NCI-H2029 (cell line): ENCODE measurements around the gene RGS6.

Experiments
- DNase-seq: peaks from one replicate; lab custom pipeline; 2025; lab: John Stamatoyannopoulos, UW

RGS6 gene

DNA sequence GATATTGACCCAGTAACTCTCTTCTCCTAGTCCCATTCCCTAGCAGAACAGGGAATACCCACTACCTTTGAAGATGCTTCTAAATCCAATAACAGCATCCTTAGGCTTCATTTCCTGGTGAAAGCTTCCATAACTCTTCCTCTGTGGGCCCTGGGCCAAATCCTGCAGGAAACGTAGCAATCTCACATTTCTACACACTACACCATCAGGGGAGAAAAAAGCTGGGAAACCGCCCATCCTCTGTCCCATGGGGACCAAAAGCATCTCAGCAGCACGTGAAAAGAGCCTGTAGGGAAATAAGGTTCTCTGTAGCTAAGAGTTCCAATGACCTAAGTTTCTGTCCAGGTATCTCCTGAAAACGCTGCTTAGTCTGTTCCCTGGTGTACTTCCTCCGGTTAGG, 621.4 kb downstream of the RGS6 start:
- DNase-seq, result no peak

DNA sequence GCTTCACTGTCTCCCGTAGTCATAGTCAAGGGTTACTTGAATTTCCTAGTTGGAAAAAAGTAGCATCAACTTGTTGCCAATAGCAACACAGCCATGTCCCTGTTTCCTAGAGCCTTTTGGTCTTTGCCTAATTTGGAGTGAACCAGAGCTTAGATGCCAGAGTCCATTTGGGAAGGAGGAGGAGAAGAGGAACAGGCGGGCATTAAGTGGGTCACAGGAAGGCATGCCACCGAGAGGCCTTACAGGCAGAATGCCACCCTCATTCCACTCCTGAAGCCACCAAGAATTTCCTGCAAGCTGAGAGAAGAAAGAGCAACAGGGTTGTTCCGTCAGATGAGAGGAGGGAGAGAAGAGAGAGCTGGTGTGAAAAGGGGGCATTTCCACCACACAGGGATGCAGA, 622.2 kb downstream of the RGS6 start:
- no peak for DNase-seq

DNA sequence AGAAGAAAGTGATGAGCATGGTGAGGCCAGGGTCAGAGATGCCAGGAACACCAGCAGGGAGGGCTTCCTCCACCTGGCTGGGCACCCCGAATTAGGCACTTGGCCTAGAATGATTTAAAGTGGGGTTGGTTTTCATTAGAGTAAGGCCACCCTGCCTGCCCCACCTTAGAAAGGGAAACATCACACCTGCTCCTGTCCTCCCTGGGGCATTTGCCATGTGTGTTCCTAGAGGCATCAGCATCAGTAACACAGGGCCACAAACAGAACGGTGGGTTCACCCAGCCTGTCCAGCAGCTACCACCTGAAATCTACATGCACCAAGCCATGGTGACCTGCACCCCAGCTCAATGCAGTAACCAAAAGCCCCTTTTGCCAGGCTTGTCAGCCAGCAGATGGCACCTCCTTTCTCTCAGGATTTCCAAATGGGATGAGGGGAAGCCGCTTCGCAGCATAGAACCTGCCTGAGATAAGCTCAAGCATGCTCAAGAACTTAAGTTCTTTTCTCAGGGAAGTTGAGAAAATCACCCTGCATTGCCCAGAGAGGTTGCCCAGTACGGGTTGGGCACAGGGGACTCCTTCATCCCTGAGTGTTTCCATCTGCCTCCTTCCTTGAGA, 622.9 kb downstream of the RGS6 start:
- no peak for DNase-seq

DNA sequence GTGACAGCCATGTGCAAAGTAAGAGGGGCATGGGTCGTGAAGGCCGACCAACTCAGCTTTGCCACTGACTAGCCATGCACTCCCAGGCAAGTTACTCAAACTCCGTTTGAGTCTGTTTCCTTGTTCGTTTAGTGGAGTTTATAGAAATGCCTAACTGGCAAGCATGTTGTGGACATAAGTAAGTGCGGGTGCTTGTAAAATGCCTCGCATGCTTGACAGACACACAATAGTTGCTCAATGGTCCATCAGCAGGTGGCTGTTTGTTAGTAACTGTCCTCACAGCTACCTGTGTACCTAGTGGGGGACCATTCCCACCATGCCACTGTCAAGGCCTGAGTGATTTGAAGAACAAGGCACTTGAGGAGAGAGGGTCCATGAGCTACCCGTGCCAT, 623.4 kb downstream of the RGS6 start:
- no peak for DNase-seq

DNA sequence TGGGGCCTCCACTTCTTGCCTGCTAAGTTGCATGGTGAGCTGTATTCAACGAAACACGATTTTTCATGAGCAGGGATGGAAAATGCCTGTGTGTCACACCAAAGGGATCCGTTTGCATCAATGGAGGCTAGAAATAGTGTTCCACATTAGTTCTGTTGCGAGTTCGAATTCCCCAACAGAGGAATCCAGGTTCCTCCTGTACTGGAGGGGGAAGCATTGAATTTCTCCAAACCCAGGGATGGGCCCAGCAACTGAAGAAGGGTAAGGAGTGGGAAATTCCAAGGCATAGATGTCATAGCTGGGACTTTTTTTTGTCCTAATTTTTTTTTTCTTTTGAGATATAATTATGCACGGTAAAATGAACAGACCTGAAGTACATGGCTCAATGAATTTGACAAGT, 625.4 kb downstream of the RGS6 start:
- DNase-seq, result no peak

DNA sequence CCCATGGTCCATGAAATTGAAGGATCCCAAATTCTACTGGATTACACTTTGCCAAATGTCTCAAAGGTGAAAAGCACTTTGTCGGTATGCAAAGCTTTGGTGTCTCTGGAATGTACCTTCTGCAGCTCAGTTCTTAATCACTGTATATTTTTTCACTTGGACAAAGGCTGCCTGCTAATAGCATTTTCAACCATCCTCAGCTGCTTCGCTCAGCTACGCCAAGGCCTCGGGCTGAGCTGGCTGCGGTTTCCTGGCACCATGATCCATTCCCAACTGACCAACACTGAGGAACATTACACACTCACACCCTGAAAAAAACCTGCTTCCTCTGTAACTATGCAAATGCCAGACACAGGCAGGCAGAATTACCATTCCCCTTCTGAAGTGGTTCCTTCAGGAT, 626.5 kb downstream of the RGS6 start:
- no peak for DNase-seq

DNA sequence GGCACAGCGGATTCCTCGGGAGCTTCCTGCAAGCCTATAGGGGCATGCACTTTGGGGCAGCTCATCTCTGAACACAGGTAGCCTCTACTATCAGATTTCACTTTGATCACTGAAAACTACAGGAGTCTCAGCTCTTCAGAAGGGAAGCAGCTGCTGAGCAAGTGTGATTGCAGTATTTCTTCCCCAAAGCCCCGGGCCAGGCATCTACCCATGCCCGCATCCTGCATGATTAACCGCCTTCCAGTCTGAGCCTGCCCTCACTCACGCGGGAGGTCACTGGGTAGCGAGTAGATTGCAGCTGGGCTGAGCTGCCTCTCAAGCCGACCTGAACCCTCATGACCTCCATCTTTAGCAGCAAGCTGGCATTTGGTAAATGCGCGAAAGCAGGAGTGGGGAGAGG, 627.0 kb downstream of the RGS6 start:
- no peak for DNase-seq

DNA sequence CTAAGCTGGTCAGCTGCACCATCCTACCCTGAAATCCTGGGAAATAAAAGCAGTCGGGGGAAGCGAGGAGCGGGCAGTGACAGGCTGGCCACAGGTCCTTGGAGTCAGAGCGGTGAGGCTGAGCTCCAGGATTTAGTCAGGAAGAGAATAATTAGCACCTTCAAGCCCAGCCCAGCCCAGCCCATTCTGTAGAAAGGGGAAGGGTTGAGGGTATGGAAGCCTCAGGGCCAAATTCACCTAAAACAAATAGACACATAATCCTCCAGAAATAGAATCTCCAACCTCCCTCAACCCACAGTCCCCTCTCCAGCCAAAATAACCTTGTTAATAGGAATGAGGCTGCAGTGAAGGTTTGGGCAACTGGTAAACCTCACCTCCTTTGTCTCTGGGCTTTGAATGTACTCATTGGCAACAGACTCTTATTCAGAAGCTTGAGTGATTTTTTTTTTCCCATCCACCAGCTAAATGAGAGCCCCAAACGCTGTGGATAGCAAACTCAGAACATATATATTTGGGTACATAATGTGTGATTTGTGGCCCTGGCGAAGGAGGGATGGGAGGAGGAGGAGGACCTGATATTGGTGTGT, 627.5 kb downstream of the RGS6 start:
- DNase-seq, result no peak

DNA sequence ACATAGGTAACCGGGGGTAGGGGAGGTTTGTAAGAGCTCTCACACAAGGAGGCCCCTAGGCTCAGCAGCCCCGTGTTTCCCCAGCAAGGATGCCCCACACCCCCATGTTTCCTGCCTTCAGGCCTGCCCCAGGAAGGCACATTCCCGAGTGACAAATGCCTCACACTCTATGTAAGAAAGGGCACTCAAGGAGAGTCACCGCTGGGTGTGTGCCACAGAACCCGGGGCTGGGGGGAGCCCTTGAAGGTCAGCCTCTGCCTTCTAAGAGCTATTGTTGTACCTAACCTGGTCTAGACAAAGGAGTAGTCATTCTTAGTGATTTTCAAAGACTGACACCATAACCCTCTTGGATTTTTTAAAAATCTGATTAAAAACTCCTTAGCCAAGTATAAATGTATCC, 628.1 kb downstream of the RGS6 start:
- no peak for DNase-seq

DNA sequence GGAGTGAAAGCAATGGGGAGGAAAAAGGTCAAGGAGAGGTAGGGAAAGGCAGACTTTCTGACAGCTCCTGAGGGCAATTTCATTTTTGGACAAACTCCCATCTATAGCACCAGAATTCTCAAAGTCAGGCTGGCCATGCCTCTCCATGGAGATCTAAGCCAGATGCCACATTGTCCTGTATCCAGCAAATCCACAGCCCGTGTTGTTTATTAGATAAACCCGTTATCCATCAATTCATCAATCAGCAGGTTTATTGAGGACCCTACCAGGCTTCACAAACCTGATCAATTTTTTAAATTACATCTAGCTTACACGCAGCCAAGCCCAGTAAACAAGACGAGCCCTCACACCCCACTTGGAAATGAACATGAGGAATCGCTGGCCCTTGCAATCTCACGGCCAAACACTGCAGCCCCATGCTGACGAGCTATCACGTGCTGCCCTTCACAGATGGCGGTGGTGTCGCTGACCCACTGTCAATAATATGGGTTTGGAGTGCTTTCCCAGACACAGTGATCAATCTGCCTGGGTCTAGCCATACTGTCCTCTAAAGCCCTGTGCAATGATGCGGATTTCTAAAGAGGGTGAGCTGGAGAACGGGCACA, 628.8 kb downstream of the RGS6 start:
- no peak for DNase-seq

DNA sequence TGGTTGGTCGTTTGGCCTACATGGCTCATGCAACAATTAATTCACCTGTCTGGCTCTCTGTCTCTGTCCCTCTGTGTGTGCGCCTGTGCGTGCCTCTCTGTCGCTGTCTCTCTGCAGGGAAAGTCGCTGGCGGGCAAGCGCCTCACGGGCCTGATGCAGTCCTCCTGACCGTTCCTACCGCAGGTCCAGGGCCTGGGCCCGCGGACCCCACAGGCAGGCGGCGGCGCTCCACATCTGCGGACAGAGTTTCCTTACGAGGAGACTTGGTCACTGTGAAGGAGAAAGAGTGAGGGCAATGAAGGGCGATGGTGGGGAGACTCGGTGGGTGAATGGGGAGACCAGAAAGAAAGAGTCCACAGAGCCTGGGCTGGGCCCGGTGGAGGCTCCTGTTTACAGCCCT, 630.1 kb downstream of the RGS6 start:
- DNase-seq, result no peak

DNA sequence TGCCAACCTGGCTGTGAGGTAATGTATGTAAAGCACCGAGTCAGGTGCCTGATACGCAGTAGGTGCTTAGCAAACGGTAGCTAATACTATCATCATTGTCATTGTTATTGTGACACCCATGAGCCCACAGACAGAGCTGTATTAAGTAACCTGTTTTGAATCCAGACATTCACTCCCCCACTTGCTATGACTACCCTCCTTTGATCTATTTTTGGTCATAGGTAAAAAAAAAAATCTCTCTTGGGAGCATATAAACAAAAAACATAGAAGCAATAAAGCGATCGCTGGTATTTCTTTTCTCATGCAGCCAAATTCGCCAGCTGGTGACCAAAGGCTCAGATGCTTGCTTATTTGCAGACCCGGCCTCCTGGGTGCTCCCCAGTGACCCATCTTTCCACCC, 631.4 kb downstream of the RGS6 start:
- no peak for DNase-seq

DNA sequence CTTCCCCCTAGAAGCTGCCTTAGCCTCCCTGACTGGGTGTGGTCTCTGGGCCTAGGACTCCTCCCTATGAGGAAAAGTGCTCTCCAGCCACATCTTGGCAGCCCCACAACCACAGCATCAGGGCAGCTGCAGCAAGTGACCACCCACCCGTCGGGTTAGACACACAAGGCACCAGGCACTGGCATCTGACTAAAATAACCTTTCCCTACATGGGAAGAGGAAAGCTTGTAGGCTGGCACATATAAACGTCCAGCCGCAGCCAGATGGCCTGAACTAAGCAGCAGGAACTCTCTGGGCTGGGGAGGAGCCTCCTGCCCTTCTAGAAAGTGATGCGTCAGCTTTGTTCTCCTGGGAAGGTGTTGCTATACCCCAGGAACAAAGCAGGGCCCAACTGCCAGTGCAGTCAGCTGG, 632.9 kb downstream of the RGS6 start:
- DNase-seq, result no peak

DNA sequence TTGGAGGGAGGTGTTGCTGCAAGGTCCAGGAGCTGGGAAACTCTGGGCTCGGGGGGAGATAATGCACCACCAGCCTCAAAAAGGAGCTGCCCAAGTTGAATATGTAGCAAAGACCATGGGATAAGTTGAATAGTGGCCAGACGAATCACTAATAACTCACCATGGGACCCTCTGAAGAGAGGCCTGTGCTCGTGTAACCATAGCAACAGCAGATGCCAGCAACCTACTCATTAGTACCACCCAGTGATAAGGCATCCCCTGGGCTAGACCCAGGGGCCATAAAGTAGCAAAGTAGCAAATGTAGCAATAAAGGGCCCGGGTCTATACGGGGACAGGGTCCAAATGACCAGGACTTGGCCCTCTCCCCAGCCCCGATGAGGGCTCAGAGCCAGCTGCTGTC, 633.7 kb downstream of the RGS6 start:
- no peak for DNase-seq

DNA sequence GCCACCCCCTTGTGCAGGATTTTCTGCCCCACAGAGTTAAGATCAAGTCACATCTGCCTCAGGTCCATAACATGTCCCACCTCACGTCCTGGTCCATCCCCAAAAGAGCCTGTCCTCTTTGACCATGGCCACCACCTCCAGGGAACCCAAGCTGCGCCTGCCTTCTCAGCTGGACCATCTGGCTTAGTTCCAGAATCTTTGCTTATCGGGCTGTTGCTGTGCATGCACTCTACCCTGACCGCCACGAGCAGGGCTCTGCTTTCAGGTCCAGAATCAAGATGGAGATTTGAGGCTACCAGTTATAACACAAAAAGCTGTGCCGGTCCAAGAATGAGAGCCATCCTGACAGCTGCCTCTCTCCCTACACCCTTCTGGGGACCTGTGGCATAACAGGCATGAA, 635.0 kb downstream of the RGS6 start:
- DNase-seq, result no peak

DNA sequence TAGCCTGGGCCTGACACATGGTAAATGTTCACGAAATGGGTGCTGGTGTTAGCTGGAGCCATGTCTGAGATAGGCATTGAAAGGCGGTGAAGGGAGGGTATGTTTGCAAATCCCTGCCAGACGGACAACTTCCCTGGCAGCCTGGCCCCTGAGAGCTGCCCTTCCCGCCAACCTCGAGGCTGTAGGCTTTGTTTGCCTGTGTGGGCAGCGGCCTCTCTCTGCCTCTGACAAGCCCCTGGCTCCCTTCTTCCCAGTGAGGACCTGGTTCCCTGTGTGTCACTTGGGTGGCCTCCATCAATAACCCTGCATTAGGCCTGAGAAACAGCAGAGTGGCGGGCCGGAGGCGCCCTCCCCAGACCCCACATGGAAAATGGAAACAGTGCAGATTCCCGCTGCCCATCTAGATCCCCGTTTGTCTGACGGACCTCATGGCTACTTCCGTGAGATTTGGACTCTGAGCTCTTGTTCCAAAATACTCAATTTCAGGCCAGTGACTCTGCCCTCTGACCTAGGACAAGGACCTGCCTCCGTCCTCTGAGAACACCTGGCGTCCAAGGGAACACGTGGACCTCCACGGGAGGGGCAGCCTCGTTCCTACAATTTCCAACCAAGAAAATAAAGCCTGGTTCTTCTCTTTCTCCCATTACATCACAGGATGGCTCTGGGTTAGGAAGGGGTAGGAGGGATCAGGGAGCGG, 636.2 kb downstream of the RGS6 start:
- DNase-seq, result no peak

DNA sequence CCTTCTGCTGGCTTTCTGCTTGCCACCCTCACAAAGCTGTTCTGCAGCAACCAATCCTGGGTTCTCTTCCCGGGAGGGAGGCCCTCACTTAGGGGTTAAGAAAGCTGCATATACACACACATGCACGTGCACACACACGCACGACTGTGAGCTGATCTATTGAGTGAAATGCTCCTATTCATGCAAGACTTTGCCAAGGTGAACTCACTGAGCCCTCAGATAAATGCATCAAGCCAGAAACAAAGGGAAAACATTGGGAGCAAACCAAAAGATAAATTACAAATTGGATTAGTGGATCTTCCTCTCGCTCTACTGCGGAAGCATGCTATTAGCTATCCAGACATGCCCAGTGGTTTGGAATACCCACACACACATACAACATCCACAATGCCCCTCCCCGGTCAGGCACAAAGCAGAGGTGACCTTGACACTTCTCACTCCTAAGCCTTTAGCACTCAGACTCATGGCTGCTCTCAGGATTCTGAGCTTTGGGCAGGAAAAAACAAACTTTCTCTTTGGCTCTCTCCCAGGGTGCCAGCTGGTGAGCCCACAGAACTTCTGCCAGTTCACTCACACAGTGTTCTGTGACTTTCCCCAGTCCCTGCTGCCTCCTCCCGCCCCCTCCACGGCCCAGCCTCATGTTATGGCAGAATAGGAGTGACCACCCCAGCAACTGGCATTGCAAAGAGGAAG, 641.6 kb downstream of the RGS6 start:
- no peak for DNase-seq

DNA sequence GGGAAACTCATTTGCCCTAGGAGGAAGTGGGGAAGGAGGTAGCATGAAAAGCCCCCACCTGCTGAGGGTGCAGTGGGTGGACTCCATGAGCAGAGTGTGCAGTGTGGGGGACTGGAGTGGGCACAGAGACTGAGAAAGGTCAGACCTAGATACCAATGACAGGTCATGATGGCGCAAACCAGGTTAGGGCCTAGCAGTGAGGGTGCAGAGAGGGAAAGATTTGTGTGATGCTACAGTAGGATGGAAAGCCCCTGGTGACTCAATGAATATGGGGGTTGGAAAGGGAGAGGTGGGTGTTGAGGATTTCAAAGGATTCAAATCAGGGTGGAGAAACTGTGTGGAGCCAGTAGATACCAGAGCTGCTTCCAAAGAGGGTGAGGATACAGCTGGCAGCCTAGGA, 642.5 kb downstream of the RGS6 start:
- DNase-seq, result no peak

DNA sequence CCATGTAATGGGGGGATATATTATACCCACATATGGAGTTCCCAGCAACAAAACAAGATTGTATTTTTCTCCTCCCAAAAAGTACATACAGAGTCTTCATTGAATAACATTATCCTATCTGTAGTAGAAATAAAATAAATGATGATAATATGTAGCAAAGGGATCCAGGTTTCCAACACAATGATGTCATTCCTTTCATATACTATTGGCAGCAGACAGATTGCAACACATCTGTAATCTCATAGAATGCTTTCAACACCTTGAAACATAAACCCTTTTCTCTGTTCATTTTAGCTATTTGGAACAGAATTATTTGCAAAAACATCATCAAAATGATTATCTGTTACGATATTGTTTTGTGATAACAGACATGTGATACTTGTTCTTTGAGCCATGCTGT, 644.0 kb downstream of the RGS6 start:
- DNase-seq, result no peak

DNA sequence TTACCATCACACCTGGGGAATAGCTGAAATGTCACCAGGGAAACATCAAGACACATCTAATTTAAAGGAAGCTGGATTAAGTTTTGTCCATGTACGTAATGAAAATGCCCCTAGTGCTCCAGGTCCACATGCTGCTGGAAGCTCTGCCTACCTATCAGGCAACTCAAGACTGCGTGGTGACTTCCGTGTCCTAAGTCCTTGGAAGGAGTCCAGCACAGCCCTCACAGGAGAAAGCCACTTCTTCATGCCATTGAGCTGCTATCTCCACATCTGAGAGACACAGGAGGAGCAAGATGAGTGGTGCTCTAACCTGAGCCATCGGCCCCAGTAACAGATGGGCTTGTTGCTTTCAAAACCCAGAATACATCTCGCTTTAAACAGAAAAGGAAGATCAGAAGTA, 645.3 kb downstream of the RGS6 start:
- DNase-seq, result no peak

DNA sequence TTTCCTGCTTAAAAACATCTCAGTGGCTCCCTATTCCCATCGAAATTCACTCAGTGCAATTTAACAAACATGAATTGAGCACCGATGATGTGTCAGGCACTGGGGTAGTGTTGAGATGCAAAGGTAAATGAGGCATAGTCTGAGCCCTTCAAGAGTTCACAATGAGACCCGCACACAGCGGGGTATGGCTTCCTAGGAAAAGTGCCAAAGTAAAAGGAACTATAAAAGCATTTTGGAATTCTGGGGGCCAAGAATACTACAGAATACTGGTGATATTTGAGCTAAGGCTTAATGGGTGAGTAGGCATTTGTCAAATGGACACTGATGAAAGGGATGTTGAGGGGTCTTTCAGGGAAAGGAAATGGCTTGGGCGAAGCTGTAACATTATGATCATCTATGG, 646.3 kb downstream of the RGS6 start:
- no peak for DNase-seq

DNA sequence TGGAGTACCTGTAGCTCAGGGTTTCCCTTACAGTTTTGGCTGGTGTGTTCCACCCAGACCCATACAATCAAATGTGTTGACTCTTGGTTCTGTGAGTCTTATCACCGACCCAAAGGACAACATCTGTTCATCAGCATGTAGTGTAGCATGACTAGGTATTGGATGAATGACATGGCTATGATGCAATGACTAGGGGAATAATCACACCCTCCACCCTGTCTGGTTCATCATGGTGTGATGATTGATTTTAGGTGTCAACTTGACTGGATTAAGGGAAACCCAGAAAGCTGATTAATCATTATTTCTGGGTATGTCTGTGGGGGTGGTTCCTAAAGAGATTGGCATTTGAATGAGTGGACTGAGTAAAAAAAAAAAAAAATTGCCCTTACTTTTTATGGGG, 650.4 kb downstream of the RGS6 start:
- DNase-seq, result no peak
